ENCODE data around the gene EVA1A. TPM values are rescaled to one million over a fixed set of nuclear protein-coding genes. Genes with fewer than 3 reads are reported as not detected.

EVA1A gene
- total and polyA plus RNA-seq, 2 donors (not counting 1 experiment from before 2014, with no cell fraction given): 22.8 to 31.7 TPM

DNA sequence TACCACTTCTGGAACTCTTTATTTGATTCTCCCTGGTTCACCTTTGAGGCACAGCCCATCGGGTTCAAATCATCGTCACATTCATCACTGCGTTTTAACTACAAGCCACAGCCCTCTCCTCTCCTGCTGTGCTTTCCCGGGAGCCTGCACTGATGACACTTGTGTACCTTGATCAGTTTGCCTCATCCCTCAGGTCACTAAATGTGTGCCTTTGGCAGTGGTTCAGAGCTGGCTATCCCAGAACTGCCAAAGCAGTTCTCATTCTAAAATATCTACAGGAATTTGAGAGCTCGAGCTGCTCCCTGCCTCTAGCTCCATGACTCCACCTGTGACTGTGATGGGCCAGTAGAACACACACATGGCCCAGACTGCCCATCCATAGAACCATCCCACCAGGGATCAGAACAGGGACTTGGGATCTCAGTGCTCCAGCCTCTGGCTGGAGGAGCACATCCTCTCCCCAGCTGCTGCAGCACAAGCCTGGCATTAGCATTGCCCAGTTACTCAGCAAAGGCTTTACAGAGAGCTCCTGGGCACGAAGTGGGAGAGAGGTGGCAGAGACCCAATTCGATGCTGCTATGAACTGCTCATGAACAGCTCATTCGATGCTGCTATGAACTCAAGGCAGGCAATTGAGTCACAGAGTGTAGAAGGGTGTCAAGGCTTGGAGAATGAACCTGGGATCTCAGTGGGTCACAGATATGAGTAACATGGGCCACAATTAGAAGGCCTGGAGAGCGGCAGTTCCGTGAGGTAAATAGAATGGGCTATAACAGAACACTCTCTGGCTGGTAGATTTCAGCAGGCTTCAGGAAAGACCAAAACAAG, 41.9 kb downstream of the EVA1A start:
- DNase-seq (ENCODE audit: low read depth in 2 of 2): peak in 1 of 2 donors; percentile 33
- no peak overlapping the region for H3K9ac ChIP-seq (ENCODE audit: insufficient read depth, low read length)
- H3K27ac ChIP-seq (ENCODE audit: insufficient read depth, low read length): no peak overlapping the region
- no peaks in the 10 kb centered on the region for H3K27me3 ChIP-seq (ENCODE audit: control insufficient read depth, insufficient read depth, low read length)
- H3K4me1 ChIP-seq (ENCODE audit: control insufficient read depth, extremely low read depth, insufficient read depth, low read length): peaks cover 2% of the 10 kb centered on the region
- no peak overlapping the region for H3K4me2 ChIP-seq (ENCODE audit: extremely low read depth, insufficient read depth, low read length)
- H3K36me3 ChIP-seq (ENCODE audit: control insufficient read depth, insufficient read depth, low read length): peaks cover 6% of the 10 kb centered on the region
- TF ChIP-seq CTCF (conservative IDR thresholded peaks at IDR 0.05 in 1 of 2, IDR thresholded peaks at IDR 0.05 in 1 of 2; ENCODE audit: low read depth in 1 of 2, low read length in 2 of 2): no peak
- TF ChIP-seq EZH2 (IDR thresholded peaks at IDR 0.05; ENCODE audit: low read length, missing control alignments): no peak
- no peaks in the 10 kb centered on the region for H3K9me3 ChIP-seq (ENCODE audit: control insufficient read depth, insufficient read depth, low read depth, low read length)
- no peak overlapping the region for H3K4me3 ChIP-seq (replicated peaks in 1 of 4; ENCODE audit: control extremely low read depth in 1 of 4, insufficient read depth in 1 of 4, low read depth in 3 of 4, low read length in 4 of 4)
- peaks cover 1% of the 10 kb centered on the region for H3K79me2 ChIP-seq (ENCODE audit: control insufficient read depth, insufficient read depth, low read length)
- H2AFZ ChIP-seq (ENCODE audit: low read length): no peak overlapping the region
- H4K20me1 ChIP-seq (ENCODE audit: control insufficient read depth, extremely low read depth, insufficient read depth, low read length): no peaks in the 10 kb centered on the region

DNA sequence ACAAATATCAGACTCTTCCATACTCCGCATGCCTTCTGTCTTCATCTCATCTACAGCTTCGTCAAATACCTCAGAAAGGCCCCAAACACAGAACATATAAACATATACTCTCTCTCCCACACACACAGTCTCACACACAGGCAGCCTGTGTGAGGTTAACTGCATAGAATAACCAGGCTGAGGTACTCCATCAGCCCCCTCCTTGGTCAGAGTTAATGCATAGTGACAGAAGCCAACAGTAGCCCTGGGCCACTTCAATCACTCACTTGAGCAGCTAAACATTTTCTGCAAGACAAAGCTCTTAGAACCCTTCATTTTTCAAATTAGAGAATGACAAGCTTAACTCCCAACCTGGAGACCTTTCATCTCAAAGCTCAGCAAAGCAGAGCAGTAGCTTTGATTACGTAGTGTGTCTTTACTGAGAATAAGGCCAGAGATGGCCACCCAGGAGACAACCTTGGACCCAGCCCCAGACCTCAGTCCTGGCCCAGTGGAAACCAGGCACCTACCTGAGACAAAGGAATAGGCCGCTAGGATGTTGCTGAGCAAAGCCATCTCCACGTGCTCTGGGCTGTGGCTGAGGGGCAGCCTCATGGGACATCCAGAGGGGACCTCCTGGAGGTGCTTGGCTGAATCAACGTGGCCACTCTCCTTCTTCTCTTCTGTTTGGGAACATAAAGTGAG, 43.0 kb downstream of the EVA1A start:
- Histone ChIP-seq H4K20me1 (ENCODE audit: control insufficient read depth, extremely low read depth, insufficient read depth, low read length) (no peaks in the 10 kb centered on the region), H2AFZ (ENCODE audit: low read length) (no peak overlapping the region), H3K27me3 (ENCODE audit: control insufficient read depth, insufficient read depth, low read length) (no peaks in the 10 kb centered on the region), H3K9me3 (ENCODE audit: control insufficient read depth, insufficient read depth, low read depth, low read length) (no peaks in the 10 kb centered on the region), H3K4me3 (replicated peaks in 1 of 4; ENCODE audit: control extremely low read depth in 1 of 4, insufficient read depth in 1 of 4, low read depth in 3 of 4, low read length in 4 of 4) (no peak overlapping the region), H3K36me3 (ENCODE audit: control insufficient read depth, insufficient read depth, low read length) (peaks cover 6% of the 10 kb centered on the region), H3K27ac (ENCODE audit: insufficient read depth, low read length) (no peak overlapping the region), H3K4me1 (ENCODE audit: control insufficient read depth, extremely low read depth, insufficient read depth, low read length) (no peaks in the 10 kb centered on the region), H3K79me2 (ENCODE audit: control insufficient read depth, insufficient read depth, low read length) (no peaks in the 10 kb centered on the region), H3K4me2 (ENCODE audit: extremely low read depth, insufficient read depth, low read length) (no peak overlapping the region), H3K9ac (ENCODE audit: insufficient read depth, low read length) (no peak overlapping the region)
- TF ChIP-seq EZH2 (IDR thresholded peaks at IDR 0.05; ENCODE audit: low read length, missing control alignments) (no peak), CTCF (conservative IDR thresholded peaks at IDR 0.05 in 1 of 2, IDR thresholded peaks at IDR 0.05 in 1 of 2; ENCODE audit: low read depth in 1 of 2, low read length in 2 of 2) (no peak)
- no peak for DNase-seq (ENCODE audit: low read depth in 2 of 2)

All from fibroblast of lung (primary cell).